ENCODE measurements around the gene TMC6. TPM values are rescaled to one million over a fixed set of nuclear protein-coding genes. Genes with fewer than 3 reads are reported as not detected.
A peak's percentile ranks its signal among the peaks of the same experiment; 100 is the strongest.

TMC6 gene
- total and polyA plus RNA-seq, 2 of the 13 experiments (the other 11 are each of a cell fraction or from before 2014, with no cell fraction given) = 48.4 to 99.1 TPM

DNA sequence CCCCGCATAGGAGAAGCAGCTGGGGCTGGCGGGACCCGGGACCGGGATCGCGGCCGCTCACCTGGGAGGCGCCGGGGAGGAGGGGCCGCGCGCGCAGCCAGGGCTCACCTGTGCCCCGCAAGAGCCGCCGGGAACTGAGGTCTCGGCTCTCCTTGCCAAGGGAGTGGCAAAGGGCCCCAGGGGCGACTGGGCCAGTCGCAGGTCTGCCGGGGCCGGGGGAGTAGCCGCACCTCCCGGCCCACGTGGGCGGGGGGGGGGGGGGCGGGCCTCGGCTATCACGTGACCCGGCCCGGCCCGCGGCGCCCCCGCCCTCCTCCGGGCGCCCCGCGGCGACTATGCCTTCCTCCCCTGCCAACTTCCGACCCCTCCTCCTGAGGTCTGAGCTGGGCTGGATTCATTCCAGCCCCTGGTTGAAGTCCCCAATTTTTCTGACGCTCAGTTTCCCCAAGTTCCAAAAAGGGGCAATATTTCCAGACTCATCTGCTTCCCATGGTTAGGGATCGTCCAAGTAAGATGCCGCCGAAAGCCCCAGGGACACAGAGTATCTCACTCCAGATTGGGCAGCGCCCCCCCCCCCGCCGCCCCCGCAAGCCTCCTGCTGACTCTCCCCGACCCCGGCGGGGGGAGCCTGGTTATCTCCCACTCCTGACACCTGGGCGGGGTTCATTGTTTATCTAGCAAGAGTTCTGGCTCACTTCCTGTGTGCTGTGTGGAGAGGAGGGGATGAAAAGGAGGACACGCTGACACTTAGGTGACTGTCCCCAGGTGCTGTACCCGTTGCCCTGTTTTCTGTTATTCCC is at the start of gene TMC6 (continued):
- TF ChIP-seq, protein P1, sequence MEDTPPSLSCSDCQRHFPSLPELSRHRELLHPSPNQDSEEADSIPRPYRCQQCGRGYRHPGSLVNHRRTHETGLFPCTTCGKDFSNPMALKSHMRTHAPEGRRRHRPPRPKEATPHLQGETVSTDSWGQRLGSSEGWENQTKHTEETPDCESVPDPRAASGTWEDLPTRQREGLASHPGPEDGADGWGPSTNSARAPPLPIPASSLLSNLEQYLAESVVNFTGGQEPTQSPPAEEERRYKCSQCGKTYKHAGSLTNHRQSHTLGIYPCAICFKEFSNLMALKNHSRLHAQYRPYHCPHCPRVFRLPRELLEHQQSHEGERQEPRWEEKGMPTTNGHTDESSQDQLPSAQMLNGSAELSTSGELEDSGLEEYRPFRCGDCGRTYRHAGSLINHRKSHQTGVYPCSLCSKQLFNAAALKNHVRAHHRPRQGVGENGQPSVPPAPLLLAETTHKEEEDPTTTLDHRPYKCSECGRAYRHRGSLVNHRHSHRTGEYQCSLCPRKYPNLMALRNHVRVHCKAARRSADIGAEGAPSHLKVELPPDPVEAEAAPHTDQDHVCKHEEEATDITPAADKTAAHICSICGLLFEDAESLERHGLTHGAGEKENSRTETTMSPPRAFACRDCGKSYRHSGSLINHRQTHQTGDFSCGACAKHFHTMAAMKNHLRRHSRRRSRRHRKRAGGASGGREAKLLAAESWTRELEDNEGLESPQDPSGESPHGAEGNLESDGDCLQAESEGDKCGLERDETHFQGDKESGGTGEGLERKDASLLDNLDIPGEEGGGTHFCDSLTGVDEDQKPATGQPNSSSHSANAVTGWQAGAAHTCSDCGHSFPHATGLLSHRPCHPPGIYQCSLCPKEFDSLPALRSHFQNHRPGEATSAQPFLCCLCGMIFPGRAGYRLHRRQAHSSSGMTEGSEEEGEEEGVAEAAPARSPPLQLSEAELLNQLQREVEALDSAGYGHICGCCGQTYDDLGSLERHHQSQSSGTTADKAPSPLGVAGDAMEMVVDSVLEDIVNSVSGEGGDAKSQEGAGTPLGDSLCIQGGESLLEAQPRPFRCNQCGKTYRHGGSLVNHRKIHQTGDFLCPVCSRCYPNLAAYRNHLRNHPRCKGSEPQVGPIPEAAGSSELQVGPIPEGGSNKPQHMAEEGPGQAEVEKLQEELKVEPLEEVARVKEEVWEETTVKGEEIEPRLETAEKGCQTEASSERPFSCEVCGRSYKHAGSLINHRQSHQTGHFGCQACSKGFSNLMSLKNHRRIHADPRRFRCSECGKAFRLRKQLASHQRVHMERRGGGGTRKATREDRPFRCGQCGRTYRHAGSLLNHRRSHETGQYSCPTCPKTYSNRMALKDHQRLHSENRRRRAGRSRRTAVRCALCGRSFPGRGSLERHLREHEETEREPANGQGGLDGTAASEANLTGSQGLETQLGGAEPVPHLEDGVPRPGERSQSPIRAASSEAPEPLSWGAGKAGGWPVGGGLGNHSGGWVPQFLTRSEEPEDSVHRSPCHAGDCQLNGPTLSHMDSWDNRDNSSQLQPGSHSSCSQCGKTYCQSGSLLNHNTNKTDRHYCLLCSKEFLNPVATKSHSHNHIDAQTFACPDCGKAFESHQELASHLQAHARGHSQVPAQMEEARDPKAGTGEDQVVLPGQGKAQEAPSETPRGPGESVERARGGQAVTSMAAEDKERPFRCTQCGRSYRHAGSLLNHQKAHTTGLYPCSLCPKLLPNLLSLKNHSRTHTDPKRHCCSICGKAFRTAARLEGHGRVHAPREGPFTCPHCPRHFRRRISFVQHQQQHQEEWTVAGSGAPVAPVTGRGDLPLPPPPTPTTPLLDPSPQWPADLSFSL (CRISPR knock-in tag; IDR thresholded peaks at IDR 0.05) = no peak
- TF ChIP-seq, protein P2, sequence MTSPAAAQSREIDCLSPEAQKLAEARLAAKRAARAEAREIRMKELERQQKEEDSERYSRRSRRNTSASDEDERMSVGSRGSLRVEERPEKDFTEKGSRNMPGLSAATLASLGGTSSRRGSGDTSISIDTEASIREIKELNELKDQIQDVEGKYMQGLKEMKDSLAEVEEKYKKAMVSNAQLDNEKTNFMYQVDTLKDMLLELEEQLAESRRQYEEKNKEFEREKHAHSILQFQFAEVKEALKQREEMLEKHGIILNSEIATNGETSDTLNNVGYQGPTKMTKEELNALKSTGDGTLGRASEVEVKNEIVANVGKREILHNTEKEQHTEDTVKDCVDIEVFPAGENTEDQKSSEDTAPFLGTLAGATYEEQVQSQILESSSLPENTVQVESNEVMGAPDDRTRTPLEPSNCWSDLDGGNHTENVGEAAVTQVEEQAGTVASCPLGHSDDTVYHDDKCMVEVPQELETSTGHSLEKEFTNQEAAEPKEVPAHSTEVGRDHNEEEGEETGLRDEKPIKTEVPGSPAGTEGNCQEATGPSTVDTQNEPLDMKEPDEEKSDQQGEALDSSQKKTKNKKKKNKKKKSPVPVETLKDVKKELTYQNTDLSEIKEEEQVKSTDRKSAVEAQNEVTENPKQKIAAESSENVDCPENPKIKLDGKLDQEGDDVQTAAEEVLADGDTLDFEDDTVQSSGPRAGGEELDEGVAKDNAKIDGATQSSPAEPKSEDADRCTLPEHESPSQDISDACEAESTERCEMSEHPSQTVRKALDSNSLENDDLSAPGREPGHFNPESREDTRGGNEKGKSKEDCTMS (CRISPR knock-in tag; conservative IDR thresholded peaks at IDR 0.05) = no peak; the same call in 1 of the 2 replicates
- TF ChIP-seq, protein P3, sequence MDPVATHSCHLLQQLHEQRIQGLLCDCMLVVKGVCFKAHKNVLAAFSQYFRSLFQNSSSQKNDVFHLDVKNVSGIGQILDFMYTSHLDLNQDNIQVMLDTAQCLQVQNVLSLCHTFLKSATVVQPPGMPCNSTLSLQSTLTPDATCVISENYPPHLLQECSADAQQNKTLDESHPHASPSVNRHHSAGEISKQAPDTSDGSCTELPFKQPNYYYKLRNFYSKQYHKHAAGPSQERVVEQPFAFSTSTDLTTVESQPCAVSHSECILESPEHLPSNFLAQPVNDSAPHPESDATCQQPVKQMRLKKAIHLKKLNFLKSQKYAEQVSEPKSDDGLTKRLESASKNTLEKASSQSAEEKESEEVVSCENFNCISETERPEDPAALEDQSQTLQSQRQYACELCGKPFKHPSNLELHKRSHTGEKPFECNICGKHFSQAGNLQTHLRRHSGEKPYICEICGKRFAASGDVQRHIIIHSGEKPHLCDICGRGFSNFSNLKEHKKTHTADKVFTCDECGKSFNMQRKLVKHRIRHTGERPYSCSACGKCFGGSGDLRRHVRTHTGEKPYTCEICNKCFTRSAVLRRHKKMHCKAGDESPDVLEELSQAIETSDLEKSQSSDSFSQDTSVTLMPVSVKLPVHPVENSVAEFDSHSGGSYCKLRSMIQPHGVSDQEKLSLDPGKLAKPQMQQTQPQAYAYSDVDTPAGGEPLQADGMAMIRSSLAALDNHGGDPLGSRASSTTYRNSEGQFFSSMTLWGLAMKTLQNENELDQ (CRISPR knock-in tag; IDR thresholded peaks at IDR 0.05; ENCODE audit: borderline replicate concordance) = no peak
- TF ChIP-seq ZNF572 (CRISPR knock-in tag; IDR thresholded peaks at IDR 0.05) (no peak), ZNF672 (CRISPR knock-in tag; IDR thresholded peaks at IDR 0.05) (no peak), ZNF644 (CRISPR knock-in tag; IDR thresholded peaks at IDR 0.05; ENCODE audit: low read depth) (no peak), NR2F2 (IDR thresholded peaks at IDR 0.05; ENCODE audit: borderline replicate concordance, low read depth) (peak; percentile 26; the same call in 1 of the 2 replicates), JUN (CRISPR knock-in tag; IDR thresholded peaks at IDR 0.05) (no peak), ZFX (CRISPR knock-in tag; IDR thresholded peaks at IDR 0.05; ENCODE audit: low read depth) (peak; percentile 36; the same call in 1 of the 2 replicates), ZNF317 (CRISPR knock-in tag; IDR thresholded peaks at IDR 0.05) (no peak)
- TF ChIP-seq, protein P4, sequence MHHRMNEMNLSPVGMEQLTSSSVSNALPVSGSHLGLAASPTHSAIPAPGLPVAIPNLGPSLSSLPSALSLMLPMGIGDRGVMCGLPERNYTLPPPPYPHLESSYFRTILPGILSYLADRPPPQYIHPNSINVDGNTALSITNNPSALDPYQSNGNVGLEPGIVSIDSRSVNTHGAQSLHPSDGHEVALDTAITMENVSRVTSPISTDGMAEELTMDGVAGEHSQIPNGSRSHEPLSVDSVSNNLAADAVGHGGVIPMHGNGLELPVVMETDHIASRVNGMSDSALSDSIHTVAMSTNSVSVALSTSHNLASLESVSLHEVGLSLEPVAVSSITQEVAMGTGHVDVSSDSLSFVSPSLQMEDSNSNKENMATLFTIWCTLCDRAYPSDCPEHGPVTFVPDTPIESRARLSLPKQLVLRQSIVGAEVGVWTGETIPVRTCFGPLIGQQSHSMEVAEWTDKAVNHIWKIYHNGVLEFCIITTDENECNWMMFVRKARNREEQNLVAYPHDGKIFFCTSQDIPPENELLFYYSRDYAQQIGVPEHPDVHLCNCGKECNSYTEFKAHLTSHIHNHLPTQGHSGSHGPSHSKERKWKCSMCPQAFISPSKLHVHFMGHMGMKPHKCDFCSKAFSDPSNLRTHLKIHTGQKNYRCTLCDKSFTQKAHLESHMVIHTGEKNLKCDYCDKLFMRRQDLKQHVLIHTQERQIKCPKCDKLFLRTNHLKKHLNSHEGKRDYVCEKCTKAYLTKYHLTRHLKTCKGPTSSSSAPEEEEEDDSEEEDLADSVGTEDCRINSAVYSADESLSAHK (CRISPR knock-in tag; IDR thresholded peaks at IDR 0.05; ENCODE audit: borderline replicate concordance) = no peak
- TF ChIP-seq, protein P5, sequence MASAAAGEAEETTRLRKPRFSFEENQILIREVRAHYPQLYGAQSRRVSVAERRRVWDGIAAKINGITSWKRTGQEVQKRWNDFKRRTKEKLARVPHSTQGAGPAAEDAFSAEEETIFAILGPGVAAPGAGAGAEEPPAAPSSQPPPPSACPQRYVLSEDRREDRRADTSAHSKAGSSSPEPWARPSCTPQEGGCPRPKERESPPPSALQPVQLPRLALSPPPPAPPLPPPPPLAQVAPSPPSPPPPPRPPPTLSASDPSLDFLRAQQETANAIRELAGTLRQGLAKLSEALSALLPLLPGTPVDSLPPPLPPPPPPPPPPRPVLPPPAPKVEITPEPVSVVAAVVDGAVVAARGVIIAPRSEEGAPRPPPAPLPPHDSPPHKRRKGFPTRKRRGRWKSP (CRISPR knock-in tag; IDR thresholded peaks at IDR 0.05) = peak; percentile 31; the same call in 1 of the 2 replicates

Data from HepG2 (cell line).